CMK (cell line): ENCODE results near the gene PCNX2.

ENCODE experiments used
- DNase-seq: peaks from one replicate; pipeline ENCODE4 v3.0.0-alpha.2; 2010; ENCODE audit warnings: low read depth

PCNX2 gene

GRCh38 chr1:232984577-232985425 lies 310.7 kb downstream of the PCNX2 start:
- no peak for DNase-seq

GRCh38 chr1:232983817-232984567 lies 311.5 kb downstream of the PCNX2 start:
- DNase-seq: no peak

- no peak for DNase-seq
These were observed 312.1 kb downstream of the PCNX2 start for GRCh38 chr1:232983375-232983774.

- DNase-seq: no peak
These were observed 313.1 kb downstream of the PCNX2 start for GRCh38 chr1:232982238-232982944.

GRCh38 chr1:232980986-232981560 lies 314.5 kb downstream of the PCNX2 start:
- DNase-seq: no peak

- DNase-seq: no peak
These were observed 315.1 kb downstream of the PCNX2 start for GRCh38 chr1:232980355-232980978.

GRCh38 chr1:232979558-232979957 lies 316.0 kb downstream of the PCNX2 start:
- no peak for DNase-seq

GRCh38 chr1:232978815-232979214 lies 316.7 kb downstream of the PCNX2 start:
- DNase-seq: no peak

GRCh38 chr1:232978091-232978634 lies 317.4 kb downstream of the PCNX2 start:
- DNase-seq: no peak

GRCh38 chr1:232974971-232975370 lies 320.6 kb downstream of the PCNX2 start:
- no peak for DNase-seq

- DNase-seq: no peak
These were observed 321.6 kb downstream of the PCNX2 start for GRCh38 chr1:232973652-232974611.

GRCh38 chr1:232970508-232970907 lies 325.0 kb downstream of the PCNX2 start:
- DNase-seq: no peak

- no peak for DNase-seq
These were observed 325.7 kb downstream of the PCNX2 start for GRCh38 chr1:232969799-232970198.

- no peak for DNase-seq
These were observed 326.6 kb downstream of the PCNX2 start for GRCh38 chr1:232968965-232969364.

GRCh38 chr1:232968391-232968790 lies 327.1 kb downstream of the PCNX2 start:
- no peak for DNase-seq

- DNase-seq: no peak
These were observed 328.9 kb downstream of the PCNX2 start for GRCh38 chr1:232966663-232967062.

GRCh38 chr1:232965912-232966217 lies 329.7 kb downstream of the PCNX2 start:
- DNase-seq: no peak

GRCh38 chr1:232965124-232965911 lies 330.2 kb downstream of the PCNX2 start:
- DNase-seq: no peak

GRCh38 chr1:232964601-232965000 lies 330.9 kb downstream of the PCNX2 start:
- no peak for DNase-seq
